ENCODE results near the gene PON1.

Gene PON1

DNA sequence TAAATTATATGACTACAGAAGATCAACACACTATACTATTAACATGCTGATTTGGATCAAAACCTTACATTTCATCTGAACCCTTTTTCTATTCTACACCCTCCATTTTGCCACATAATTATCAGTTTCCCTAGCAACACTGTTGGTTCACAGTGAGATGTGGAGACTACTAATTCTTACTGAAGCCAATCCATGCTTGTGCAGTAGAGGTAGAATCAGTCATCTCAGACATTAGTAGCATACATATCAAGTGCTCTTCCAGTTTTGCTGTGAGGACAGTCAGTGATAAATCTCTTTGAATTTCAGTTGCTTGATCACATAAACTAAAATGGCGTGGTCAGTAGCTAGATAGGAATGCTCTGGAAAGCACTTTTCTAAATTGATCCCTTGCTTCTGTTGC, 70.3 kb downstream of the PON1 start:
- DNase-seq (ENCODE audit: low read depth) = no peak

- no peak for DNase-seq (ENCODE audit: low read depth)
Measured at GRCh38 chr7:95251966-95252365, 72.4 kb downstream of the PON1 start.

DNA sequence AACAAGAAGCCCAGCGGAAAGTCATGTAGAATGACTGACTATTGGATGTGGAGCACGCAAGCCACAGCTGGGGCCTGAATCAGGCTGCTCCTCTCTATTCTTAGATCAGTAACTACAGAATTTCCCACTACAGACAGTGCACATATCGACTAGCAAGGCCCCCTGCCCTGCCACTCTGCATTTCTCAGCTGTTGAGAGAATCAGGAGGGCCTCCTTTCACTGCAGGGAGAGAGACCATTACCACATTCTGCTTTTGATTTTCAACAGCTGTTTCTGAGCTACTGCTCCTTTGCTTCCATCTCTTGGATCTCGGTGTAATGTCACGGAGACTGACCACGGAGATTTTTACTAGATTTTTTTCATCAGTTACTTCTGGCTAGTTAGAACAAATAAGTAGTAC, 73.8 kb downstream of the PON1 start:
- no peak for DNase-seq (ENCODE audit: low read depth)

Data from T-helper 22 cell (primary cell).